CD4-positive, alpha-beta T cell treated with Interleukin-4 for 1 hour (primary cell): ENCODE data around the gene KCNA2.

Experiments
- DNase-seq, 2 donors: peaks; one replicate each; pipeline ENCODE4 v3.0.0-alpha.2; 2020 to 2022

KCNA2 gene

DNA sequence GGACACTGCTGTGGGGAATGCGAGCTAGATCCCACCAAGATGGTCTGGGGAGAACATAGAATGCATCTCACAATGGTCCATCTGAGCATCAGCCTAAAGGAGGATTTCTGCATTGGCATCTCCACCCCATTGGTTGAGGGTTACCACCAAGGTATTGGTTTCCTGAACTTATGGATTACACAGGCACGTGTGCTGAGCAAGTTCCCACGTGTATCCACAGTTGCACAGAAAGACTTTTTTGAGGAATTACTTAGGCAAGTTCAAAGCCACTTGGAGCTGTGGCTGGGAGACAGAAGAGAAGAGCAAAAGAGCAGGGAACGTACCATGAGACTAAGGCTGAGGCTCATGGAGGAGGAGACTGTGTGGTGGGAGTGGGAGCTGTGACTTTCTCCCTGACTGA is 43.1 kb downstream of the KCNA2 start:
- no peak for DNase-seq

DNA sequence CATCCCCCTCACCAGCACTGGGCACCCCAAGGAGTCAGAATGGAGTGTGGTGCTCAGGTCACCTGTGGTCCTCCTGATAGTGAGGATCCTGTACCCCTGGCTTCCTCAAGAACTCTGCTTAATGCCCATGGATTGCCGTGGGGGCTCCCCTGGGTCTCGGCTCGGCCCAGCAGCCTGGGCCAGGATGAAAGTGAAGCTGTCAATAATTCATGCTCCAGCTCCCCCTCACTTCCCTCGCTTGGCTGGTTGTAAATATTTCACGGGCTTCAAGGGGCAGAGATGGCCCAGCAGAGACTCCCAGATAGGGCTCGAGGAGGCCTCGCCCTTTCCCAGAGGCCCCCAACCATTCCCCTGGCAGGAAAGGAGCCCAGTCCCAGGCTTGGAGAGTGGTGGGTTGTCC is 44.6 kb downstream of the KCNA2 start:
- DNase-seq = no peak

DNA sequence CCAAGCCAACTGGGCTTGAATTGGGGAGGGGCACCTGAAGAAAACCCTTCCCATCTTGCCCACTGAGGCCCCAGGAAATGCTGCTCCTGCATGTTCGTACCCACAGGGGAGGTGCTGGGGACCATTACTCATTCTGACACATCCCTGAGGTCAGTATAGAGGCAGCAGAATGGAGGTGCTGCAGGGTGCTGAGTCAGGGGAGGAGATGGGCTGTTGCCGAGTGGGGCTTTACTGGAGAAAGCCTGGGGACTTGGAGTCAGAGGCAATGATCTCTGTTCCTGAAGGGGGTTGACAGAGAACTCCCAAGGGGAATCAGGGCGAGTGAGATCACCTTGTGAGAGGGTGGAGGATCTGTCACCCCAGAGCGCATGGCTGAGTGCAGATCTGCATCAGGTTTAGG is 47.0 kb downstream of the KCNA2 start:
- DNase-seq = no peak

DNA sequence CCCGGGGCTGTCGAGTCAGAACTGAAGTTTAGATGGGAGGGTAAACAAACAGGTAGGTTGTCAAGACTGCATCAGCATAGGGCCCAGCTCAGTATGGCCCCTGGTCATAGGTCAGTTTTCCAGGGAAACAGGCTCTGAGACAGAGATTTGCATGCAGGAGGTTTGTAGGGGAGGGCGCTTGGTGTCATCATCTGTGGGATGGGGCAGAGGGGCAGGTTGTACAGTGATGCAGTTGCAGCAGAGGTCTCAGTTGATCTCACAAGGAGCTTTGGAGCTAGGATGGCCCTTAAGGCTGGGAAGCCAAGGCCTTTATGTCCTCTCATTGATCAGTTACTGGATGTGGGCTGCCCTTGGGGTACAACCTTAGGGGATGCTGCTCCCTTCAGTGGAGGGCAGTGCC is 48.7 kb downstream of the KCNA2 start:
- DNase-seq = no peak

DNA sequence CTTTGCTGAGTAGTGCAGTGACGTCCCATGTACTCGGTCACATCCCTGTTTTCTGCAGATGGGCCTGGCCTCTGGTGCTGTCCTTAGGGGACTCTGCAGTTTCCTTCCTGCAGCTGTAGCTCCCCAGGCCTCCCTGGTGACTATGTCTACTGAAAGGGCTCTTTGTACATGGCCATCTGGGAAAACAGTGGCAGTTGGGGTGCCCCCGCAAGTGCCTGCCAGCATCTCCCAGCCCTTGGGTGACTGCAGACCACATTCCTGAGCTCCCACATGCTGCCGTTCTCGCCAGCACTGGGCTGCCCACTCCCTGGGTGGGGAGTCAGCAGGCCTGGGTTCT is 49.7 kb downstream of the KCNA2 start:
- DNase-seq = no peak

DNA sequence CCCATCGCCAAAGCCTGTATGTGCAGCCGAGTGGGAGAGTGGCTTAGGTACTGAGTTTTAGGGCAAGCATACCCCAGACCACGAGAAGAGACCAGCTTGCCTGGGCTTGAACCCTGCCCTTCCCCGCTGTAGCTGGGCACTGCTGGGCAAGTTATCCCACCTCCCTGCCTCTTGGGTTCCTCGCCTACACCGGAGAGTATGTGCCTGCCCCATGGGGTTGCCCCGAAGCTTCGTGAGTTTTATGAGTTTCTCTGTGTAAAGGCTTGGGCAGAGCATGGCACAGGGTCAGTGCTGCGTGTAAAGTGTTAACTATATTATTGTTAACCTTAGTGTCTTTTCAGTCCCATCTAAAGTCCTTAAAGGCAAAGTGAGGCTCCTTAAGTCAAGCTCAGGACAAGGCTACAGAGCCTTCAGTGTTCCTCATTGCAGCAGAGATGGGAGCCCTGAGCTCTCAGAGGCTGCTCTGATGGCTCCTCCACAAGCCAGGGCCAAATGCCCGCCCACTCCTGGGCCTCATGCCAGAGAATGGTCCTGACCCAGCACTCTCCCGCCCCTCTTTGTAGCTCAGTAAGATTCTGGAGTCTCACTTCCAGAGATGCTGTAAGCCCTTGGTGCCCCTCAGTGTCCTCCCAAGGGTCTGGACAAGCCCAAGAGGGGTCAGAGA is 50.2 kb downstream of the KCNA2 start:
- DNase-seq = no peak

DNA sequence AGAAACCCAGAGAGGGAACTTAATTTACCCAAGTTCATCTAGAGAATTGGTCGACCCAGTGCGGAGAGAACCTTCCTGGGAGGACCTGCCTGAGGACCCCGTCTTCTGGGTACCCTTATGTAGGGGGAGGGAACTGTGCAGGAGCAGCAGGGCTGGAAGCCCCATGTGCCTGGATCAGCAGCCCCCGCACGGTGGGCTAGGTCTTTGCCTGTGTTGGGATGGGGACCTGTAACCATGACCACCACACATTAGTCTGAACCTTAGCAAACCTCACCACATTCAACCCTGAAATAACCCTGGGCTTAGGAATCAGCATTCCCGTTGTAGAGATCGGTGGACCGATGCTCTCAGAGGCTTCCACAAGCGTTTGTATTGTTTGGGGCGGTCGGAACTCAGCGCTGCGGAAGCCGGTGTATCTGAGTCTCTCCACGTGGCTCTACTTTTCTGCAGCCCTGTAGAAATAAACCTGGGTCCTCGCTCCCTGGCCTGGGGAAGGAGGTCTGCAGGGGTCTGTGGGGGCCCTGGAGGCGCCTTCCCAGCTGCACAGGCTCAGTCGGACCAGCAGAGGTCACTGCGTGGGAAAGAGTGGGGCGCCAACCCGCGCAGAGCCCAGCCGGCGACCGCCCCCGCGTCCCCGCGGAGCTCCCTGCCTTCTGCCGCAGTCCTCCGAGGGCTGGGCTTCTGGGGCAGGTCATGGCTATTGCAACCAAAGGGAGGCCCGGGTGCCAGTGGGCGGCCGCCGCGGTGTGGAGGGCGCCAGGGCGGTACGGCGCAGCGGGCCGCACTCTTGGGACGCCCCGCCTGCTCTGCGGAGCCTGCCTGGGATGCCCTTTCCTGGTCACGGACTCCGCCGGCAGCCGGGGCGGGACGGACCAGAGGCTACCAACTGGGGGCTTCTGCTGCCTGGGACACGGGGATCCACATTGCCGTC is 51.0 kb downstream of the KCNA2 start:
- peak; percentile 56 to 58 for DNase-seq

DNA sequence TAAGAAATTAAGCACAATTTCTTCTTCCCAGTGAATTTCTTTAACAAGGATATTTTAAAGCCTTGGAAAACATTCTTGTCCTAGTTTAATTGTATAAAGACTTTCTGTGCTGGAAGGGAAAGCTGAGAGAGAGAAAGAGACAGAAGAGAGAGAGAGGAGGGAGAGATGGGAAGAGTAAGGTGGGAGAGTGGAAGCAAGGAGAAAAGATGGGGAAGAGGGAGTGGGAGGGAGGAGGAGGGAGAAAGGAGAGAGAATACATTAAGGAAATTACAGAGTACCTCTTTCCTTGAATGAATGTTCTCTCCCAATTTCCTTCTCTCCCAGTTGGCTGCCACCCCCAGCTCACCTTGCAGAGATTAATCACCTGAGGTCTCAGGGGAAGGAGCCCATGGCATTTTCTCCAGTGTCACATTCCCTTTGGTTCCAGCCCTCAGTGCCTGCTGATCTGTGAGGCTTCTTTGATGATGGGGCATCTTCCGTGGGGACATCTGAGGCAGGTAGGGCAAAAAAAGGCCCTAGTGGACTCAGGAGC is 54.8 kb downstream of the KCNA2 start:
- no peak for DNase-seq

DNA sequence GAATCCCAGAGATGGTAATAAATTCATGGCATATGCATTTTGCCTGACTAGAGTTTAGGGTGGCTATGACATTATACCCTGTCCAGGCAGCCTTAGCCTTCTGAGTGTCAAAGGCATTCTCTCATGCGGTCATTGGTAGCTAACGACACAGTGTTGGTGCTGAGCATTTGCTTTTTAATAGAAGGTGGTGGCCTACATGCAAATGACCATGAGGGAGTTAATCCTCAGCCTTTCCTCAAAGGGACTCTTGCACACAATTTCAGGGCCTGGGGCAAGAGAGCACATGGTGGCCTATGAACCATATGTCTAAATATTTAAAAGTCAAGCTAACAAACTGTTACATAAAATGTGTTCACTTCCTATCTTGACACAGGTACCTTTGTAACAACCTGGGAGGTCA is 56.3 kb downstream of the KCNA2 start:
- no peak for DNase-seq

DNA sequence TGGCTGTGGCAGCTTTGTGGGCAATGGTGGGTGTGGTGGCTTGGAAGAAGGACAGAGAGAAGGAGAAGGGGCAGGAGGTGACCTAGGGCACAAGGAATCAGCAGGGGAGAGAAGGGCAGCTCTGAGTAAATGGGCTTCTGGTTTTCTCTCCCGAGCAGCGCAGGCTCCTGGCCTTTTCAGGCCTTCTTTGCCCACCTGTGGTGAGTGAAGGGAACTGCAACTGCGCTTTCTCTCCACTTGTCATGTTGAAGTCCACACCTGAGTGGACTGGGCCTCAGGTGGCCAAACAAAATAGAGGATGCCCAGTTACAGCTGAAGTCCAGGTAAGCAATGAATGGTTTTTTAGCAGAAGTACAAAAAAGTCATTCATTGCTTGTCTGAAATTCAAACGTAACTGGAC is 57.8 kb downstream of the KCNA2 start:
- no peak for DNase-seq

DNA sequence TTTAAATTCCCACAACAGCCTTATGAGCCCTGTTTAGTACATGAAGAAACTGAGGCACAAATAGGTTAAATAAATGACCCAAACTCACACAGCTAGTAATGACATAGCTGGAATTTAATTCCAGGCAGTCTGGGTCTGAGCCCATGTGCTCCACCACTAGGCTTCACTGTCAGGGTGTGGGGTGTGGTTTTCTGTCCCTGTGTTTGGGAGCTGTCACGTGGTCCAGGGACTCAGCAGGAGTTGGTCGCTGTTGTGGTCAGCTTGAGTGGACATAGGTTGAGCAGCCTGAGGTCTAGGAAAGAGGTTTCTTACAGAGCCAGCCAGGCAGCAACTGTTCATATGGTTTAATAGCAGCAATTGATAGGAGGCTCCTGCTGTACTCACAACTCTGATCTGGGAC is 59.1 kb downstream of the KCNA2 start:
- no peak for DNase-seq

DNA sequence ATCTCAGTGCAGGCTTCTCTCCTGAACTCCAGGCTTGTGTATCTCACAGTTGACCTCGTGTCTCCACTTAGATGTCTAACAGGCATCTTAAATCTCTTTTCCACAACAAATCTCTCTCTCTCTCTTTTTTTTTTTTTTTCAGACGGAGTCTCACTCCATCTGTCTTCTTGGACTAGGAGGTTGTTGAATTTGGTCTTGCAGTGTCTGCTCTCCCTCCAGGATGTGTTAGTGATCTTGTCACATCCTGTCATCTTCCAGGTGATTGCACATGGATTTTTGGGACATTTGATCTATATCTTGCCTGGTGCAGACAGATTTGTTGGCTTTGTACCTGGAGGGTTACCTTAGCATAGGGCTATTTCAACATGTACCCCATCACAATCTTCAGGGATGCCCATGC is 60.7 kb downstream of the KCNA2 start:
- DNase-seq = no peak

DNA sequence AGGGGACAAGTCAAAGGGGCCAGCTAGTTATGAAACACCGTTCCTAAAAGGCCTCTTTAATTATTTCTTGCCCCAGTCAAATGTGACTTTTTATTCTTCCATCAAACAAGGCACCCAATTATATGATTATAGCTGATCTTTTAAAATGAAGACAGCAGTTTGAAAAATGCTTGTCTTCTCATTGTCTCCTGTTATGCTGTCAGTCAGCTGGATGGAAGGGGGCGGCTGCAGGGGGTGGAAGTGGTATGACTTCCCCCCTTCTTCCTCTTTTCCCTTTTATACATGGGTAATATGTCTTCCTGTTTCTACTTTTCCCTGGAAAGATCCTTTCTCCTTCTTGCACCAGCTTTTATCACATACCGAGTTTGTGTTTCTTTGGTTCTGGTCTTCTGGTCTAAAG is 61.4 kb downstream of the KCNA2 start:
- DNase-seq = no peak
